OCI-LY7 (cell line): ENCODE data around the gene FAM171A2. TPM values are rescaled to one million over a fixed set of nuclear protein-coding genes. Genes with fewer than 3 reads are reported as not detected.

Experiments
- BruUV-seq: library from RNA; stranded (reverse); fragments of 400-500 nt; replicated peaks from 2 replicates; lab custom pipeline; 2021; lab: Mats Ljungman, UMichigan
- CTCF ChIA-PET: fragments of 300-600 bp; sonication (Branson Sonifier 250); formaldehyde crosslinking; loops from one replicate; lab custom pipeline; 2022; ENCODE audit warnings: antibody characterized with exemption; ENCODE audit not compliant: unreplicated experiment; lab: Charles Lee
- POLR2A ChIA-PET: fragments of 300-600 bp; sonication (Branson Sonifier 250); formaldehyde crosslinking; loops from one replicate; lab custom pipeline; 2022; ENCODE audit warnings: antibody characterized with exemption; lab: Charles Lee
- DNase-seq: peaks from one replicate; pipeline ENCODE4 v3.0.0-alpha.2; 2015; ENCODE audit warnings: low spot score
- H2AFZ ChIP-seq: fragments of 200-600 bp; sonication (generic), shearing (Covaris generic); 2 replicates; pipeline ENCODE4 v1.6.1; 2014; ENCODE audit warnings: mild to moderate bottlenecking, antibody characterized with exemption, low read length, moderate library complexity
- H3K27ac ChIP-seq: fragments of 200-600 bp; sonication (generic); 2 replicates; pipeline ENCODE4 v1.5.1; 2014; ENCODE audit warnings: mixed run types, low read depth, mild to moderate bottlenecking, moderate library complexity, low read length, inconsistent platforms; ENCODE audit not compliant: poor library complexity, severe bottlenecking
- H3K36me3 ChIP-seq: fragments of 200-600 bp; sonication (generic); 2 replicates; pipeline ENCODE4 v1.6.1; 2014; ENCODE audit warnings: mild to moderate bottlenecking, antibody characterized with exemption, low read length, moderate library complexity, mixed read lengths; ENCODE audit not compliant: insufficient read depth
- H3K4me1 ChIP-seq: fragments of 200-600 bp; sonication (generic); 2 replicates; pipeline ENCODE4 v1.5.1; 2014; ENCODE audit warnings: mild to moderate bottlenecking, low read length; ENCODE audit not compliant: insufficient read depth, poor library complexity, severe bottlenecking
- H3K4me2 ChIP-seq: fragments of 200-600 bp; sonication (generic); 2 replicates; pipeline ENCODE4 v1.6.1; 2014; ENCODE audit warnings: mild to moderate bottlenecking, low read length
- H3K4me3 ChIP-seq: fragments of 200-600 bp; sonication (generic); 2 replicates; pipeline ENCODE4 v1.5.1; 2014; ENCODE audit warnings: mild to moderate bottlenecking, low read depth, low read length; ENCODE audit not compliant: poor library complexity, severe bottlenecking
- H3K79me2 ChIP-seq: fragments of 200-600 bp; sonication (generic); 2 replicates; pipeline ENCODE4 v1.6.1; 2016; ENCODE audit warnings: low read depth, mild to moderate bottlenecking, low read length, moderate library complexity, mixed read lengths; ENCODE audit not compliant: insufficient read depth
- H3K9me2 ChIP-seq: fragments of 200-600 bp; sonication (generic); 2 replicates; pipeline ENCODE4 v1.6.1; 2016; ENCODE audit warnings: mild to moderate bottlenecking, low read length, mixed read lengths; ENCODE audit not compliant: insufficient read depth
- H3K9me3 ChIP-seq: fragments of 200-600 bp; sonication (generic); 2 replicates; pipeline ENCODE4 v1.6.1; 2014; ENCODE audit warnings: mild to moderate bottlenecking, mixed run types, low read length, mixed read lengths
- H4K20me1 ChIP-seq: fragments of 200-600 bp; sonication (generic); 2 replicates; pipeline ENCODE4 v1.6.1; 2014; ENCODE audit warnings: mild to moderate bottlenecking, antibody characterized with exemption, low read length, moderate library complexity, mixed read lengths; ENCODE audit not compliant: insufficient read depth
- CTCF ChIP-seq: fragments of 200-600 bp; sonication (generic); conservative IDR thresholded peaks from 2 replicates; pipeline ENCODE4 v1.5.1; 2014; ENCODE audit warnings: mild to moderate bottlenecking, antibody characterized with exemption, low read length, moderate library complexity, mixed read lengths
- EZH2phosphoT487 ChIP-seq: fragments of 200-600 bp; sonication (generic); IDR thresholded peaks from 2 replicates; pipeline ENCODE4 v1.6.1; 2018; ENCODE audit warnings: low read depth, borderline replicate concordance, mild to moderate bottlenecking, mixed run types, antibody characterized with exemption, low read length, moderate library complexity, mixed read lengths
- intact Hi-C: fragments of 100-400 bp; cut with micrococcal nuclease; formaldehyde crosslinking; loops from one replicate; pipeline ENCODE4 v1.10.0; 2022; ENCODE audit not compliant: unreplicated experiment
- total RNA-seq, 2 experiments: library from RNA; depleted of rRNA in 1 of 2; stranded (reverse); fragments of >200 nt in 1 of 2; shearing (Covaris generic) in 1 of 2; gene quantifications; 2 replicates each; pipeline ENCODE4 v1.2.3, GENCODE V29; 2014 to 2022

FAM171A2 gene
- total RNA-seq, 2 experiments from 2014 or later, result 3.4 to 4.6 TPM

GRCh38 chr17:44360826-44361225 is 2.8 kb downstream of the FAM171A2 start:
- Histone ChIP-seq H3K9me2 (no peaks in the 10 kb centered on the region), H3K27ac (no peak overlapping the region), H3K4me3 (no peak overlapping the region), H3K4me1 (peaks cover 58% of the 10 kb centered on the region), H3K36me3 (no peaks in the 10 kb centered on the region), H3K9me3 (no peaks in the 10 kb centered on the region), H4K20me1 (no peaks in the 10 kb centered on the region), H3K4me2 (peak overlapping the region; percentile 32), H2AFZ (no peak overlapping the region), H3K79me2 (no peaks in the 10 kb centered on the region)
- ChIA-PET POLR2A (no interaction called here), CTCF (no interaction called here)
- TF ChIP-seq CTCF (no peak), EZH2phosphoT487 (no peak)
- no TSS peak for BruUV-seq
- no peak for DNase-seq
- intact Hi-C loops, result no loop called here

GRCh38 chr17:44360144-44360533 is 3.5 kb downstream of the FAM171A2 start:
- no peak overlapping the region for H2AFZ ChIP-seq
- TF ChIP-seq EZH2phosphoT487 (no peak), CTCF (no peak)
- no peaks in the 10 kb centered on the region for H3K9me3 ChIP-seq
- no peak overlapping the region for H3K4me3 ChIP-seq
- intact Hi-C loops, result no loop called here
- peak overlapping the region; percentile 73 for H3K4me2 ChIP-seq
- no peaks in the 10 kb centered on the region for H3K9me2 ChIP-seq
- ChIA-PET POLR2A (interaction anchor here (0.6 to 1.7 kb wide), 2 partner anchors 139 to 421 kb away, joined by 4 read pairs; no protein-coding TSS in a partner anchor), CTCF (no interaction called here)
- peaks cover 63% of the 10 kb centered on the region for H3K4me1 ChIP-seq
- H4K20me1 ChIP-seq, result no peaks in the 10 kb centered on the region
- H3K79me2 ChIP-seq, result no peaks in the 10 kb centered on the region
- peak overlapping the region; percentile 74 for H3K27ac ChIP-seq
- no peaks in the 10 kb centered on the region for H3K36me3 ChIP-seq
- BruUV-seq, result no TSS peak
- DNase-seq, result no peak

GRCh38 chr17:44359458-44360143 is 4.1 kb downstream of the FAM171A2 start:
- Histone ChIP-seq H3K4me3 (peak overlapping the region; percentile 50), H4K20me1 (no peaks in the 10 kb centered on the region), H3K79me2 (no peaks in the 10 kb centered on the region), H3K9me2 (no peaks in the 10 kb centered on the region), H3K4me1 (peaks cover 68% of the 10 kb centered on the region), H3K9me3 (no peaks in the 10 kb centered on the region), H3K4me2 (peak overlapping the region; percentile 73), H2AFZ (peak overlapping the region; percentile 42; the same call in 1 of the 2 replicates), H3K36me3 (no peaks in the 10 kb centered on the region), H3K27ac (peak overlapping the region; percentile 74)
- no peak for TF ChIP-seq EZH2phosphoT487
- TF ChIP-seq CTCF, result no peak
- ChIA-PET POLR2A (interaction anchor here (0.5 to 1.7 kb wide), 4 partner anchors 12 to 421 kb away, joined by 4 read pairs; no protein-coding TSS in a partner anchor), CTCF (no interaction called here)
- BruUV-seq, result no TSS peak
- DNase-seq, result no peak
- intact Hi-C loops, result no loop called here
